Activated CD4-positive, alpha-beta T cell treated with anti-CD3 and anti-CD28 coated beads for 48 hours (primary cell): ENCODE measurements around the gene TGFBR2.

Experiments used
- DNase-seq: peaks from one replicate; pipeline ENCODE4 v3.0.0-alpha.2; 2020

The TGFBR2 gene

DNA sequence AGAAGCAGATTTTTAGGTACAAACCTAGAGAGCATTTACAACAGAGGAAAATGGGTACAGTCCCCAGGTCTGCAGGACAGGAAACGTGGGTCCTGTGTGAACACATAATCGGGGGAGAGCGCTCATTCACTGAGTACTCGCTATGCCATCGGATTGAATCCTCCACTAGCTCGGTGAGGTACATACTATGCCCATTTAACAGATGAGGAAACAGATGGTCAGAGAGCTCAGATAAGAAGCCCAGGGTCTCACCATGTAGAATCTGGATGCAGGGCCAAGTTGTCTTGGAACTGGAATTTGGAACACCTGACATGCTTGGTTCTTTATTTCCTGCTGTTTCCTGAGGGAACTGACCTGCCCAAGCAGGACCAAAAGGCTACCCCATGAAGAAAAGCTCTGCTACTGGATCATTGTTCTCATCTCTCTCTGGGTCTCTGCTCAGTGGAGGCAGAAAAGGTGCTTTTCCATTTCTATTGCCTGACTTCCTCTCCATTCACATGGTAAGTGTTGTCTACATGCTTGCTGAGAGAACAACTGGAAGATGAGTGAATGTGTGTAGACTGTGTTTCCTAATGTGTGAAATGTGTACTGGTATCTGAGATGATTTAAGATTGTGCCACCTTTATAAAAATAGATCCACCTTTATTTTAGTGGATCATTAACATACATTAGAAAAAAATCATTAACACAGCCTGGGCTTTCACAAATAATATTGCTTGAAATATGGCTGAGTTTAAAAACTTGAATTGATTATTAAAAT lies 89.1 kb downstream of the TGFBR2 start:
- no peak for DNase-seq

DNA sequence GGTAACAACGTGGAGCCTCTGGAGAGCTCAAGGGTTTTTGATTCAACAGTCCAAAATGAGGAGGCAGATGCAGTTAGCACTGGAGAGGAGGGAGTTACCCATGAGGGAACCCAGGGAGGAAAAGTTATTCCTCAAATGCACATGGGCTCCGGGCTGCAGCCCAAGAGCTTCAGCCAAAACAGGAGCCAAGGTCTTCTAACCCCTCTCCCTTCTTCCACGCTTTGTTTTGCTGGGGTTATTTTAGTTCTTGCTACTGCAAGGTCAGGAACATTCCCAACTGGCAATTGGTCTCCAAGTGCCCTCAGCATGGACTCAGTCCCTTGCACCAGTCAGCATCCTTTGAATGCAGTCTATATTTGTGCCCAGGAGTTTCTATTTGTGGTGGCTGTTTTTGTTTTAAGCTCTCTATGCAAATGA lies 90.0 kb downstream of the TGFBR2 start:
- DNase-seq = no peak

DNA sequence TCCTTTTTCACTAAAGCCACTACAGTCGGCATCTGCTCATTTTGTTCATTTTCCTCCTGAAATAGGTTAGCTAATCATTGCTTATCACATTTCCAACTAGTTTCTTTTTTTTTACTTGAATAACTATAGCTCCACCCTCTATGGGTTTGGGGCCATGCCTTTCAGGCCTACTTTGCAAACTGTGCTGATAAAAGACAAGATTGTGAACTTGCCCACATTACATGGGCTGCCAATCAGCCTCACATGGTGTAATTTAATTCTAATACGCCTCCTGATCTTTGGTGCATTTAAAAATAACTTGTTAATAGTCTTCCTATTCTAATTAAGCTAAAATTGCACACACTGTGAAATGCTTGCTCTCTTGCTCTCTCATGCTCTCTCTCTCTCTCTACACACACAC lies 90.5 kb downstream of the TGFBR2 start:
- no peak for DNase-seq

DNA sequence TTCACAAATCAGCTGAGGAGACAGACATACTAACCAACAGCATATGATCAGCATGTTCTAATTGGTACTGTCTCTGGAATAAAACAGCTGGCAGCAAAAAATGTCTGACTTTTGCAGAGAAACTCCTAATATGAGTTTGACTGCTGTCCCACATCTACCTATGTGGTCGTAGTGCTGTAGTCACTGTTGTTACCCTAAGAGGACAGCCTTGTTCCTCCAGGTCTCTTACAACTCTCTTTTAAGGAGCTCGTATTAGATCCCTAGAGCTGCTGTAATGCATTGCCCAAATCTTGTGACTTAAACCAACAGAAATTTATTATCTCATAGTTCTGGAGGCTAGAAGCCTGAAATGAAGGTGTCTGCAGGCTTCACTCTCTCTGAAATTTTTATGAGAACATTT lies 92.1 kb downstream of the TGFBR2 start:
- DNase-seq = no peak

DNA sequence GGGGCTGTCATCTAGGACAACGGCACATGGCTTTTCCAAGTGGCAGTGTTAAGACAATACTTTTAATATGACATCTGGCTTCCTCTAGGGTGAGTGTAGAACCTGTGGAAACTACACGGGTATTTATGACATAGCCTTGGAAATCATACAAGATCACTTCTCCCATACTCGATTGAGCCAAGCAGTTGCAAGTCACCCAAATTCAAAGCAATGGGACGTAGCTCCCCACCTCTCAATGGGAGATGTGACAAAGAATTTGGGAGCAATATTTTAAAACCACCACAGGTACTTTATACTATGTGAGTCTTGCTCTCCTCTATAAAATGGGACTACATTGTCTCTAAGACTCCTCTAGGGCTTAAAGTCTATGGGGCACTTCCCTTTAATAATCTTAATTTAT lies 93.5 kb downstream of the TGFBR2 start:
- no peak for DNase-seq

DNA sequence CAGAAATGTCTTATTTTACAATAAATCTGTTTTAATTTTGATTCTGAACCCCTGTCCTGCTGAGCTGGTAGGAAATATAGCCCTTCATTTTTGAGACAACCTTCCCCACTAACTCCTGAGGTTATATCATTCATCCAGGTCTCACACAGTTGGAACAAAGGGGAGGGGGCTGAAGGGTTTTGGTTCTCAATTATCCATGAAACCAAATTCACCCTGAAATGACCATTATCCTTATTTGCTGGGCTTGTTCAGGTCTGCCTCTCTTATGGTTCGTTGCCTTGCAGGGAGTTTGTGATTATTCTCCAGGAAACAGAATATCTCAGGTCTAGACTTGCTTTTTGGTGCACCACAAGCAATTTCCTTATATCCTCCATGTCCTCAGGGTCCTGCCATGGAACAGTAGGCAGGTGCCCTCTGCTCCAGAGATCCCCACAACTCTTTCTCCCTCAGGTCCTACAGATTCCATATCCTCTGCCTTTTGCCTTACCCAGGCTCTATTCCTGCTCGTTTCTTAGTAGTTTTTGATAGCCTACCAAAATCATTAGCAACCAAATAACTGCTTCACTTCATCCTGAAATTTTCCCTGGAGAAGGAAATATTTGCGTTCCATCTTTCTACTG lies 94.4 kb downstream of the TGFBR2 start:
- no peak for DNase-seq

DNA sequence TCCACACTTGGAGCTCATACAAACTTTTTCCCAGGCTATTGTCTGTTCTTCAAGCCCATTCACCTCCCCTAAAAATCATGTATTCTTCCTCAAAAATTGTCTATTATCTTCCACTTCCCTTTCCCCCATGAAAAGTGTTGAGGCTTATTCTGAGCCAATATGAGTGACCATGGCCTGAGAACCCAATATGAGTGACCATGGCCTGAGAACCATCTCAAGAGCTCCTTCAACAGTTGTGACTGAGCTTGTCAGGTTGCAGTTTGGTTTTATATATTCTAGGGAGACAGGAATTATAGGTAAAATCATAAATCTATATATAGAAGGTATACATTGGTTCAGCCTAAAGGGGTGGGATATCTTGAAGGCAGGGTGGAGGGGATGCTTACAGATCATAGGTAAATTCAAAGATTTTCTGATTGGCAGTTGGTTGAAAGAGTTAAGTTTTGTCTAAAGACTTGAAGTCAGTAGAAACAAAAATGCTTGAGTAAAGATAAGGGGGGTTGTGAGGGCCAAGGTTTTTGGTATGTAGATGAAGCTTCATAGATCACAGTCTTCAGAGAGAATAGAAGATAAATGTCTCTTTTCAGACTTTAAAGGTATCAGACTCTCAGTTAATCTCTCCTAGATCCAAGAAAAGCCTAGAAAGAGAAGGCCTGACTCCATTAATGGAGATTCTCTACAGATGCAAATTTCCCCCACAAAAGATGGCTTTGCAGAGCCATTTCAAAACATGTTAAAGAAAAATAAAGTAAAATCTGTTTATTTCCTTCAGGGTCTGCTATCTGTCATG lies 95.8 kb downstream of the TGFBR2 start:
- no peak for DNase-seq

DNA sequence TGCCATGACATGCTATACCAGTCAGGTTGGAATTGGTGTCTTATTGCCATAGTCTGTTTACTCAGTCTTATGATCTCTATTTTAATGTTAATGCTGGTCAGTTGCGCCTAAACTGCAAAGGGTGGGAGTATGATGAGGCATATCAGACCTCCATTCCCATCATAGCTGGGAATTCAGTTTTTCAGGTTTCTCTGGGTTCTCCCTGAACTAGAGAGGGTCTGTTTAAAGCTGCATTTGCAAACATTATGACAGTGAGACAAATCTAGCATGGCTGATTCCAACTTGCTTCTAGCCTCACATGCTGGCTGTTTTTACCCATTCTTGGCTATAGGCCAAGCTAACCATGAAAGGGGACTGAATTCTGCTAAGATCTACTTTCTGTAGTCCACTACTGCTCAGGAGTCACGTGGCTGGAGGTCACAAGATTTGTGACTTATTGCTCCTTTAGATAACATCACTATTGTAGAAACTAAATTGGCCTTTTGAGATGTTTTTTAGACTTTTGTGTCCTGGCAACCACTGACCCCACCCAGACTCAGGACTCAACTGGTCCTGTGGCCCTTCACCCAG lies 96.5 kb downstream of the TGFBR2 start:
- DNase-seq = no peak

DNA sequence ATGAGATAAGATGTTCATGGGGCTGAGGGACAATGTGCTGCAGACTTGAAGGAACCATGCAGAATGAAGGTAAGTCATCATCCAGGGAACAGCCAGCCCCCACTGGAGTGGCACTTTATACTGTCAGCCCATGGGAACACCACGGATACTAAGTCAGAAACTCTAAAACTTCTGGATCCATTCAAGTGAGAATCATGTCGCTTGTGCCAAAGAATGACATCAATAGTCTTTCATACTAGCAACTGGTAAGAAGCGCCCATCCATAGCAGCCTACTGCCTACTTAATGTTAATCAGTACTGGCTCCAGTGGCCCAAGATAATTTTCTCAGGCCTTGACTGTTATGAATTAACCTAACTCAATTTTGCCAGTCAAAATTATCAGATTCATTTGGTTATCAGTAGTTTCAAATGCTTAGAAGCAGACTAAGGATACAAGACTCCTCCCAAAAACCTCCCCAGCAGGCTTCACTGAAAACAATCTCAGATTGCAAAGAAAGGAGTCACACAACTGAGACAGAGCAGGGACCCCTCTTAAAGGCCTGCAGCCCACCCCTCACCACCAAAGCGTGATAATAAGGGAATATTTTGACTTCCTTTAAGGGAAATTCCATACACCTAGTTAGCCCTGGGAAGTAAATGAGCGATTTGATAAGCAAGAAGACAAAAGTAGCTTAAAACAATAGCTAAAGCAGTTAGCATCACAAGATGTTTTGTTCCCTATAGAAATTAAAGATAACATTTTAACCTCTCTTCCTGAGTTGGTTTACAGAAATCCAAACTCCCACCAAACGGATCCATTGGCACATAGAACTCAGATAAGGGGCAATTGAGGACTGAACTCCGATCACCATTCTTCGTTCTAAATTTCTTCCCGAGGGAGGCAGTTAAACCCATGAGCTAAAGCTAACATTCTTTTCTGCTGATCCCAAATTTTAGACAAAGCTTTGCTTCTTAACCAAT lies 98.8 kb downstream of the TGFBR2 start:
- DNase-seq = no peak

DNA sequence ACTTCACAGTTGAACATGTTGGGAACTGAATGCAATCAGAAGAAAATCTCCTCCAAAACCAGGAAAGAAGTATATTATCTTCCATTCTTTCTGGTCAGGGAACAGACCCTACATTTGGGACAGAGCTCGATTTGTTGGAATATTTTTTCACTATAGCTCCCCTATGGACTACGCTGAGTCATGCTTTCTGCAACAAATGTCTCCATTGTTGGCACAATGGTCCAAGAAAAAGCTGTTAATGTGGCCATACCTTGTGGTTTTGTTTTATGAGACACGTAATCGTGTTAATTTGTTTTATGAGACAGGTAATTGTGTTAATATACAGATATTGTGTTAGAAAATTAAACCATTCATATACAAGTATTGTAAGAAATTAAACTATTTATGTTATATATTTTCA lies 101.4 kb downstream of the TGFBR2 start:
- DNase-seq = no peak

DNA sequence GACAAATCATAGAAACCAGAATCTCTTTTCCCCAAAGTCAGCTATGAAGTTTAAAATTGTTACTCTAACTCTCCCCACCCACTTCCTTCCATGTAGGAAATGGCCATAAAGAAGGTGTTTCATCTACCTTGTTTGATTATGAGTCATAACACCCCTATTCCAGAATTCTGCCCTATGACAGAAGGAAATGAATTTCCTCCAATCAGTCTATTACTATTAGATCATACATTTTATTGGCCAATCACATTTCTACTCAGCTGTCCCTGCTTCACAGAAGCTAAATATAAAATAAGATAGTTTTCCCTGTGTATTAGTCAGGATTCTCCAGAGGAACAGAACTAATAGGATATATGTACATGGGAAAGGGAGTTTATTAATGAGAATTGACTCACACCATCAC lies 102.1 kb downstream of the TGFBR2 start:
- no peak for DNase-seq

DNA sequence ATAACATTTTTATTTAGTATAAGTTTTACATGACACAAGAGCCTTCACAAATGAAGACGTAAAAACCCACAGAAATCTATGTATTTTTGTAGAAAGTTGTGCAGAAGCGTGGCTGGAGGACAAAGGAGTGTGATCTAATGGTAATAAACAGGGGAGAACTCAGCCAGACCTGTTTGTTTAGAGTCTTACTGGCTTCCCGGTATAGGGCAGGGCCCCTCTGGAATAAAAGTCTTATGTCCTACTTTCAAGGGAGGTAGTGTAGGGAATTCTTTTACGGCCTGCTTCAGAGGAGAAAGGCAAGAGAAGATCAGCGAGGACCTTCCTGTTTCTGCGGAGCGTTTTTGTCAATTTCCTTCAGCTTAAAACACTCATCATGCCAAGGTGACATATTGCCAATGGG lies 103.6 kb downstream of the TGFBR2 start:
- no peak for DNase-seq

DNA sequence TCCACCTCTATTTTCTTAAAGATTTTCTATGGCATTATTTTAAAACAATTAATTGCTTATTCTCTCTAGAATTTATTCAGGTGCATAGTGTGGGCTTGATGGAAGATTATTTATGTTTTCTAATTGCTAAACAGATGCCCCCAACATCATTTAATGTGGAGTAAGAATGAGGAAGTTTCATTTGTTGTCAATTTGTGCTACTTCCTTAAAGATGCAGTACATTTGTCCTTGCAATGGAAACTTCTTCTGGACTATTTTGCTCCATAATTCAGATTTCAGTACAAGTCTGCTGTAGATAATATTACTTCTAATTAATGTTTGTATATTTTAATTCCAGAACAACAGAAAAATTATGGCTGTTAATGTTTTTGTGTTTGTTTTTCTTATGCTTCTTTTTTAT lies 104.8 kb downstream of the TGFBR2 start:
- no peak for DNase-seq

DNA sequence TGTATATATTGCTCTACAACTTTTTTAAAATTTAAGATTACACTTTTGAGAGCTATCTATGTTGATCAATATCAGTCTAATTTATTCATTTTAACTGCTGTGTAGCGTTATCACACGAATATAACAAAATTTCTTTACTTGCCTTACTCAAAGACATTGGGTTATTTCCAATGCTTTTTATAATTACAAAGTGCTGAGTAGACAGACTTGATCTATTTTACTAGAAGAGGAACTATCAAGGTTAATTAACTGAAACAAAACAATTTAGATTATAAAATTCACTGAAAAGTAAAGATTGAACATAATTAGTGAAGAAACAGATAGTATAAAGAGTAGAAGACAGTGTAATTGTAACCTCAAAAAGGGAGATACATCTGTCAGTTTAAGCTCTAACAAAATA lies 105.5 kb downstream of the TGFBR2 start:
- DNase-seq = no peak

DNA sequence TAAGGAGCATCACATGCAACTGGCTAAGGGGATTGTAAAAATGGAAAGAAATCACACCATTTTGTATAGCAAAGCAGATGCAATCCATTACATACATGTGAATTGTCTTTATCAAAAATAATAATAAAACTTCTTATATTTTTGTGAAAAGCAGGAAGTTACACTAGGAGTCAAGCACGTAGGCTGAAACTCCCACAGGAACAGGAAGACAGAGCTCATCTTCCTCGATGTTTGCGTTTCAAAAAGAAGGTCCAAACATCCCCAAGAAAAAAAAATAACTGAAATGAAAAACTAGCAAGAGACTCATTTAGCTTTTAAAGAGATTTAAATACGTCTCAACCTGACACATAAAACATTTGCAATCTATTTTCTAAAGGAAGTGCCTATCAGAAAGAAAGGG lies 106.6 kb downstream of the TGFBR2 start:
- no peak for DNase-seq

DNA sequence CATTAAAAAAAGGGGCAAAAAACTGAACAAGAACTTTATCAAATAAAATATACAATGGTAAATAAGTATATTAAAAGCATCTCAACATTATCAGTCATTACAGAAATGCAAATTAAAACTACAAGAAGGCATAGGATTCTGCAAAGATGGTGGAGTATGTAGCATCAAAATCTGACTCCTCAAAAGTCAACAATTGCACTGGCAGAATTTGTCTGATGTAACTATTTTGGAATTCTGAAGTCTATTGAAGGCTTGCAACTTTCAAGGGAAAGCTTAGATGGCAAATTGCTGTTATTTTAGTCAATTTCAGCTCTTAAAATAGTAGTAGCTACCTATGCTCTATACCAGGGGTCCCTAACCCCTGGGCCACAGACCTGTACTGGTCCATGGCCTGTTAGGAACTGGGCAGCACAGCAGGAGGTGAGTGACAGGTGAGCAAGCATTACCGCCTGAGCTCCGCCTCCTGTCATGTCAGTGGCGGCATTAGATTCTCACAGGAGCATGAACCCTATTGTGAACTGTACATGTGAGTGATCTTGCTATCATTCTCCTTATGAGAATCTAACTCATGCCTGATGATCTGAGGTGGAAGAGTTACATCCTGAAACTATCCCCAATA lies 107.6 kb downstream of the TGFBR2 start:
- no peak for DNase-seq

DNA sequence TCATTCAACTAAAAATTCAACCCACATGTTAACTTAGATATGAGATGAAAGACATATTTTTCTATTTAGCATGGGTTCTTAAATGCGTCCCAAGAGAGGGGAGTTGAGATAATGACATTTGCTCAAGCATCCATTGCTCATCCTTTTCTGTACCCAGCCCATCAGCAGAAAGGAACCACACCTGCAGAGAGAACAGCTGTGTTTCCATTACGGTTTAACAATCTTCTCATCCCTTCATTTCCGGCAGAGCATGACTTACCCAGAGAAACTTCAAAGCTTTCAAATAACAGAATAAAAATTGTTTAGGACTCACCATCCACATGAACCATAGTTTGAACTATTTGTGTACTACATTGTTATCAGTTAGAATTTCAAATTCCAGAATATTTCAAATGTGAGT lies 113.1 kb downstream of the TGFBR2 start:
- no peak for DNase-seq

DNA sequence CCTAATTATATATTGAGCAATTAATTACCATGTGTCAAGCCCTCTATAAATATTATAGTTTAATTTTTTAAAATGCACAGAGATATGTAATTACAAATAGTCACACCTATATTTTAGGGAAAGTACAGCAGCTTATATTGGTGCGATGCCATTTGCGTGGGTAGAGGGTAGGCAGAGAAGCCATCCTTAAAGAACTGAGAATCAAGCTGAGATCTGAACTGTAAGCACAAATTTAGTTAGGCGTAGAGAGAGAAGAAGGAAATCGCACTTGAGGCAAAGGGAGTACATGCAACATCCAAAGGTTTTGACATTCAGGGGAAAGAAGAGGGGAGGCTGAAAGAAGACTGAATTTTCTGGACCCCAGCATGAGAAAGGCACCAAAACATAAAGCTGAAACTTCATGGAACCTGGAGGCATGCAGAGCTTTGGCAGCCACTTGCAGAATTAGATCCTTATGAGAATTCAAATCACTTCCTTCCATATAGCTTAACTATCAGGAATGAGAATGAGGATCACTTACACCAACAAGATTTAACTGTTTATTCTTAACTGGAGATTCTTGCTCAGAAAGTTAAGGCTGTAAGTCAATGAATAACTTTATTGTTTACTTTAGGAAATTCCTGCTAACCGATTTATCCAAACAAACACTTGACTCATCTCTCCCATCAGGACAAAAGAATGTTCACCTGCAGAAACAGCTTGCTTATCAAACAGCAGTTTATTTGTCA lies 114.3 kb downstream of the TGFBR2 start:
- no peak for DNase-seq

DNA sequence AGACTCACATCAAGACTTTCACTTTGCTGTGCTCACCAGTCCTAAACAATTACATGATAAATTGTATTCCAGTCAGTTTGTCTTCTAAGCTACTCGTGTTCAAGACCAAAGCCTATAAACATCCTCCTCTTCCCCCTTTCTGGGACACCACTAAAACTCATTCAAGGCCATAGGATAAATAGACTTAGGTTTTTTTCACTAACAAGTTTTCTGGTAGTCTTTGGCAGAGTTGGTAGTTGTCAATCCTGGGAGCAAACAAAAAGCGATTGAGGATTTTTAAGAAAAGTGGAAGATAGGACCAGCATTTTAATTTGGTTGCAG lies 114.9 kb downstream of the TGFBR2 start:
- no peak for DNase-seq

DNA sequence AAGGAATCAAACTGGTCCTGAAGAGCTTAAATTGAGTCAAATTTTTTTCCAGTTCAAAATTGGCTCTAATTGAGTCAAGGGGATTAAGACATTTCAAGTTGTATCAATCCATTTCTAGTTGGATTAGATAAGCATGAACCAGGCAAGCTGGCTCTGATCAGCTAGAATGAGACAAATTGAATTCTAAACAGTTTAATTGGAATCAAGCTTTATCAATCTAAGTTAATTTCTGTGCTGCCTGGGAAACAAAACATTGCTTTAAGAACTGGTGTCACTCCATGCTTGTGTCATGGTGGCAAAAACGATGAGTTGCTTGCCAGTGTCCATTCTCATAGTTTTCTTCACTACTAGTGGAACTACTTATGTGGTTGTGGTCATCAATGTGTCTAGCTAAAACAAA lies 116.8 kb downstream of the TGFBR2 start:
- no peak for DNase-seq

DNA sequence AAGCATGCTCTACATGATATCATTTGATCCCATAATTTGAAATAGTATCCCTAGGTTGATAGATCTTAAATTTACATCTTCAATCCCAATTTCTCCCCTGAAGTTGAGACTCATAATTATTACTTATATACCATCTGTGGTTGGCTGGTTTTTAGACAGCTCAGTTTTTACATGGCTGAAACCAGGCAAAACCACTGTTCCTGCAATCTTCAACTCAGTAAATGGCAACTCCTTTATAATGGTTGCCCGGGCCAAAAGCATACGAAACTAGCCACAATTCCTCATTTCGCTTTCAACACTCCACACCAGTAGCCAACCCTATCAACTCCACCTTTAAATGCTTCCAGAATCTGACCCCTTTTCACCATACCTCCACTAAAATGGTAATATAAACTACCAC lies 118.5 kb downstream of the TGFBR2 start:
- no peak for DNase-seq

DNA sequence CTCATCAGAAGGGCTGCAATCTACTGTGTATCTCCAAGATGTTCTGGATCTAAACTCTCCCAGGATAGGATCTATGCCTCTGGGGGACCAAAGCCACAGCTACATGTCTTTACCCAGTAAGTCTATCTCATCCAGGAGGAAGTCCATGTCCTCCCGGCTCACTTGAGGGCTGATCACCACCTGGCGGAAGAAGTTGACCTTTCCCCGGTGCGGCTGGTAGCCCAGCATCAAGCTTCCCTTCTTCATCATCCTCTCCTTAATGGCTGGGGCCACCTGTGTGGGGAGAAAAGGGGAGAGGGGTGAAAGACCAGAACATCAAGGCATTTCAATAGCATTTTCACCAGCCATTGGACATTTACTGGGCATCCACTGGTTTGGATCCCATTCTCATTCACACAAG lies 121.7 kb downstream of the TGFBR2 start:
- DNase-seq = no peak
